HG03558 (cell line): ENCODE results near the gene CHMP4A.
"Not testable (repeated sequence)": the region's sequence is repeated elsewhere in the genome, so short reads cannot be mapped to it uniquely, and the experiment has no call there.

Experiments used
- ATAC-seq: cut with Tn5 transposase; IDR thresholded peaks from one replicate; pipeline ENCODE4 v1.9.1; 2021; ENCODE audit warnings: moderate number of reproducible peaks; ENCODE audit not compliant: unreplicated experiment; ENCODE audit errors: extremely low read depth

Gene CHMP4A

DNA sequence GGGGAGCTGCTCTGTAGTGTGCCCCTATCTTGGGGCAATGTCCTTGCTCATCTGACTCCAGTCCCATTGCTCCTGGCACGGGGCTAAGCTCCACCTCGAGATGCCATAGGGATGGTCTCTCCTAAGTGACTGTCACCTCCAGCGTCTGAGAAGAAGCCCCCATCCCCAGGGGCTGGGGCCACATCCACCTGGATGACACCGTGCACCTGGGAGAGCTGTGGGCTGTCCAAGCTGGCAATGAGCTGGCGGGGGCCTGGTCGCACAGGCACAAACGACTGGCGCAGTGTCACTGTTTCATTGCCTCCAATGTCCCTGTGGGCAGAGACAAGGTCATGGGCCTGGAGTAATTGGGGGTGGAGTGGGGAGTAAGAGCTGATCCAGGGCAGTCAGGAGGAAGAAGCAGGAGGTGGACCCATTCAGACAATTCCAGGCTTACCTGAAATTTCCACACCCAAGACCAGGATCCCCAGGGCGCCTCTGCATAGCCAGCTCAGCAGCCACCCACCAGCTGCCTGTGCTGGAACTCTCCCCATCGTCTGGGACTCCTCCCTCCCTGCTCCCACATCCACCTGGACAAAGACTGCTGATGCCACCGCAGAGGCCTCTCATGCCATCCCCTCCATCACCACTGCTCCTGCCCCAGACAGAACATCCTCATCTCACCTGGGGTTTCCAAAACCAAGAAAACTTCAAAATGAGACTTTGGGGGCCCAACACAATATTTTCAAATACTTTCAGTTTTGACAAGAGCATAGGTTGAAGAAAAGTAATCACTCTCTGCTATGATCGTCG is 36.1 kb upstream of the CHMP4A start:
- ATAC-seq: no peak

- ATAC-seq: no peak
Observed at GRCh38 chr14:24247422-24247821, 34.1 kb upstream of the CHMP4A start.

DNA sequence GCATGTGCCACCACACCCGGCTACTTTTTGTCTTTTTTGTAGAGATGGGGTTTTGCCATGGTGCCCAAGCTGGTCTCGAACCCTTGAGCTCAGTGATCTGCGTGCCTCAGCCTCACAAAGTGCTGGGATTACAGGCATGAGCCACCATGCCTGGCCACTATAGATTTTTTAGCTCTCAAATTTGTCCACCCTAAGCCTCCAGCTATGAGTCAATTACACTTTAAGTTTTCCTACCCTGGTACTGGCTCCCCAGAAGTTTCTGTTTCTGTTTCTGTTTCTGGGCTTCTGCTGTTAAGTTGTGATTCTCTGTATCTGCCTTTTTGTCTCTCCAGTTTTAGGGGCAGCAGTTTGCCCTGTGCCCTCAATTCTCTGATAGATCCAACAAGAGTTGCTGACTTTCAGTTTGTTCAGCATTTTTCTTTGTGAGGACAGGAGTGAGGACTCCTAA is 33.5 kb upstream of the CHMP4A start:
- no peak for ATAC-seq

DNA sequence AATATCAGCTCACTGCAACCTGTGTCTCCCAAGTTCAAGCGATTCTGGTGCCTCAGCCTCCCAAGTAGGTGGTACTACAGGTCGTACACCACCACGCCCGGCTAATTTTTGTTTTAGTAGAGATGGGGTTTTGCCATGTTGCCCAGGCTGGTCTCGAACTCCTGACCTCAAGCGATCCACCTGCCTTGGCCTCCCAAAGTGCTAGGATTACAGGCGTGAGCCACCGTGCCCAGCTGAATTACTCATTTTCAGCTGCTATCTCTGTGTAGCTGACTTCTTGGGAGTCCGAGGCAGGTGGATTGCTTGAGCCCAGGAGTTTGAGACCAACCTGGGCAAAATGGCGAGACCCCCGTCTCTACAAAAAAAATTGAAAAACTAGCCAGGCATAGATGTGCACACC is 32.1 kb upstream of the CHMP4A start:
- ATAC-seq: not testable (repeated sequence)

GRCh38 chr14:24243336-24243836 is 30.1 kb upstream of the CHMP4A start:
- no peak for ATAC-seq

DNA sequence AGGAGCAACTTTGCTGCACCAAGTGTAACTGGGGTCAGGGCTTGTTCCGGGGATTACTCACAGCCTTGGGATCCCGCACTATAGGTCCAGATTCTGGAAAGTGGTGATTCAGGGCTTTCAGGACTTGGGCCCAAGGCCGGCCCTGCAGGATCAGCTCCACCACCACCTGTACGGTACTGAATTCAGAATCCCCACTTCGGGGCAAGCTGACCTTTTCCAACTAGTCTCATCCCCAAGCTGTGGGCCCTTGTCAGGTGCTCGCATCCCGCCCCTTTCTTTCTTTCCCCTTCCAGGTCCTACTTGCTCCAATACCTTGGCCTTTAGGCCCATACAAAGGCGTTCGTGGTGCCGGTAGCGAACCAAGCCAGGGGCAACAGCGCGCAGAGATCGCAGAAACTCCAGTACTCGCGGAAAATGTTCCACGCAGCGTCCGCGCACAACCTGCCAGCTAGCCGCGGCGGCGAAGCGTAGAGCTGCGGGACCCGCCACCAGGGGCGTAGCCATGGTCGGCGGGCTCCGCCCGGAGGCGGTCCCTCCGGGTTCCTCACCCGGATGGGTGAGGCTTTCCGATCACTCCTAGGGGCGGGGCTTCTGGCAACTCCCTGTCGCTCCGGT is 28.6 kb upstream of the CHMP4A start:
- peak; percentile 43 for ATAC-seq

- ATAC-seq: no peak
Observed at GRCh38 chr14:24240110-24240918, 27.0 kb upstream of the CHMP4A start.

DNA sequence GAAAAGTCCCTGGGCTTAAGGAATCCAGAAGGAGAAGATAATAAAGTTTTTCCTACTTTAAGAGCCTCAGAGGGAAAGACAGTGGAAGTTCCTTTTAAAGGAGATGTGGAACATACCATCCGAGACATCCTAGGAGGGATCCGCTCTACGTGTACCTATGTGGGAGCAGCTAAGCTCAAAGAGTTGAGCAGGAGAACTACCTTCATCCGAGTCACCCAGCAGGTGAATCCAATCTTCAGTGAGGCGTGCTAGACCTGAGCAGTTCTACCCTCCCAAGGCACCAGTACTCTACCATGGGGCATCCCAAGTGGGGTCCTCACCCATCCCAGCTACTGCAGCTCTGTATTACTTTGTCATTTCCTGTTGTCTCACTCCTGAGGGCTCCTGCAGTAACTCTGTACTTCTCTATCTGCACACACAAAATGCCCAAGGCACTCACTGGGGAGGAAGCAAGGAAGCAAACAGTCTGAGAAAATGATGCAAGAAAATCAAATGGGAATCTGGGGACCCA is 25.3 kb upstream of the CHMP4A start:
- no peak for ATAC-seq

- ATAC-seq: no peak
Observed at GRCh38 chr14:24238123-24238522, 24.8 kb upstream of the CHMP4A start.

- no peak for ATAC-seq
Observed at GRCh38 chr14:24237463-24237955, 24.2 kb upstream of the CHMP4A start.

- ATAC-seq: no peak
Observed at GRCh38 chr14:24236689-24237462, 23.6 kb upstream of the CHMP4A start.

DNA sequence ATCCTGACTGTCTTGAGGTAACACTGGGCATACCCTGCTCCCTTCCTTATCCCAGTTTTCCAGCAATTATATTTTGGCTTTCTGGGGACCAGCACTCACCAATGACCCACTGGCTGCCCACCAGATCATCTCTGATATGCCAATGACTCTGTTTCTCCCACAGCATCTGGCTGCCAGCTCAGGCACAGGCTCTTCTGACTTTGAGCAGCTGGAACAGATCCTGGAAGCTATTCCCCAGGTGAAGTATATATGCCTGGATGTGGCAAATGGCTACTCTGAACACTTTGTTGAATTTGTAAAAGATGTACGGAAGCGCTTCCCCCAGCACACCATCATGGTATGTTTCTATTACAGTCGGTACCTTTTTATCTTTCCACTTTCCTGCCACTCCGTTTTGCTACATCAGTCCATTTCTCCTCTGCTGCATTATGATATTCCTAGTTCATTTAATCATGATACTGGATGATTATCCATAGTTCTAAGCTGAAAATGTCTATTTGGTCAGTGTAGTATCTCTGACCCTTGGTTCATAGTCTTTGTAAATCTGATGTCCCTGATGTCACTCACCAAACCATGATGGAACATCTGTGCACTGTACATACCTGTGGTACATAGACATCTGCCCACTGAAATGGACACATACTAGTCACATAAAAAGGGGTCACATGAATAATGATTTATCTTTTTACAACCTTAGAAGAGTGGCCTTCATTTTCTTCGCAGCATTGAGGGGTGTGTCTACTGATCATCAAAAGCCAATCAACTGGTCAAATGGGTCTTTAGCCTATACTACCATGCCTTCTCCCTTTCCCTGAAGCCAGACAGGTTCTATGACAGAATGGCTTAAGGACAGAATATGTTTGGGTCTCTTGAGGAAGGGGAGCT is 22.8 kb upstream of the CHMP4A start:
- no peak for ATAC-seq

DNA sequence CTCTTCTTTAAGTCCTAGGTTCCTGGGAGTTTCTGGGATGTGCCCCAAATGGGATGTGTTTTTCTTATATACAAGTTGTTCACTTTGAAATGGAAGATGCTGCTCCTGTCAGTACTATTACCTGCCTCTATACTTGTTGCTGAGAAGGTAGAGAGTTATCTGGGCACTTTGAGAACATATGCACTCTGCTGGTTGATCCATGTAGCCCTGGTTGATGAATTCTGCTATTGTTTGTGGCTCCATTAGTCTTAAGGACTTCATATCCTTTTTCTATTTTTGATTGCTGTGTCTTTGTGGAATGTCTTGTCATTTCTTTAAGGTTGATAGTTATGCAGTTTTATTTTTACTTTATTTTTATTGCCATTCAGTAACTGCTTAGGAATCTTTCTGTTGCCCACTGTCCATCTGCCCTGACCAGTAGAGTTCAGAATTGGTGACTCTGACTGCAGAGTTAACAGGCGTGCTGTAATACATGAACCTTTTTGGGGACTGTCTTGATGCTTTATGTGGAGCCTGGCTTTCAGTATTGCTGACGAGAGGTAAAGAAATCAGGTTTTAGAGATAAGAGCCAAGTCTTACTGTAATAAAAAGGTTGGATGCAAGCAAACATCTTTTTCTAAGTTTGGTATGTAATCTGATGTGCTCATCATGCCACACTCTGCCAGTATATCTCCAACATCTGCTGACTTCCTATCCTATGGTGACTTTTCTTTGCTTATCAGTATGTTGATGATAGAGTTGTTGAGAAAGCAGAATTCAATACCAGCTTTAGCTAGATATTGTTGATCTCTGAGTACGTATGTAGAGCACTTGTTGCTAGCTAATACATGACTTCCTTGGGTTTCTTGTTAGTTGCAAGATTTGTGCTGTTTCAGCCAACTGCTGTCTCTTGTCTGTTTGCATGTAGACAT is 21.1 kb upstream of the CHMP4A start:
- ATAC-seq: no peak

- ATAC-seq: no peak
Observed at GRCh38 chr14:24233538-24233866, 20.2 kb upstream of the CHMP4A start.

- ATAC-seq: peak; percentile 31
Observed at GRCh38 chr14:24232645-24233537, 19.6 kb upstream of the CHMP4A start, which contains the start of gene GMPR2. GMPR2 (plus strand) TSS chr14:24232929; CDS start chr14:24233254, 325 bp downstream.

DNA sequence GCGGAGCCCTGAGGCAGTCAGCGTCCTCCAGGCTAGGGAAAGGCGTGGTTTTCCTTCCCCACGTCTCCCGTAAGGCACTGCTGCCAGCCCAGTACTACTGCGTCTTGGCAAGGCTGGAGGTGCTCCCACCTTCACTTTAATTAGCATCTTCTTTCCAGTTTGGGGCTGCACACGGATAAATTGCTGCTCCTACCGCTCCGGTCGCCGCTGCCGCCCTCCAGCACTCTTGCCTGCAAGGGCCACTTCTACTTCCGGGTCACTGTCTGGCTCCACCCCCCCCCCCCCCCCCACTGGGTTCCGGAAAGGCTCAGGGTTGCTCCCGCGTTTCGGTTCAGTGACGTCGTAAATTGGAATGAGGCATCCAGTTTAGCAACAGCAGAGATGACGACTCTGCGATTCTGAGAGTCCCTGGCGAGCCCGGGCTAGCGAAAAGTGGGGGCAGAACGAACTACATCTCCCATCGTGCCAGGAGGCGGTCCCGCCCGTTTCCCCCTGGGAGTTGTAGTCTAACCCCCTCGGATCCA is 18.9 kb upstream of the CHMP4A start, which contains the start of gene NEDD8:
TSS of gene NEDD8 (minus strand) at position 247 of the 524 bp plus-strand sequence. CDS start at position 147, 100 bp downstream.
- peak; percentile 65 for ATAC-seq
